IMR-90 (cell line): ENCODE measurements around the gene CLDN9. TPM values are rescaled to one million over a fixed set of nuclear protein-coding genes. Genes with fewer than 3 reads are reported as not detected.

ENCODE experiments used
- ATAC-seq: fragments of 200-7000 bp; cut with Tn5 transposase; 2 replicates; pipeline ENCODE4 v1.9.1; 2020; ENCODE audit warnings: low read depth, mild to moderate bottlenecking, moderate library complexity
- BruUV-seq: library from RNA; stranded (reverse); fragments of 400-500 nt; replicated peaks from 2 replicates; lab custom pipeline; 2021; lab: Mats Ljungman, UMichigan
- CTCF ChIA-PET: fragments of 300-600 bp; formaldehyde crosslinking; extraction: SDS; loops from one replicate; lab custom pipeline; 2021; ENCODE audit warnings: antibody characterized with exemption; lab: Yijun Ruan, JAX
- POLR2A ChIA-PET: fragments of 300-600 bp; sonication (Branson Sonifier 250); formaldehyde crosslinking; loops from one replicate; lab custom pipeline; 2022; ENCODE audit warnings: antibody characterized with exemption; ENCODE audit not compliant: unreplicated experiment; lab: Charles Lee
- DNase-seq: peaks from one replicate; pipeline ENCODE4 v3.0.0; 2013
- H2AFZ ChIP-seq: replicated peaks from 2 replicates; pipeline ENCODE3; 2013; ENCODE audit warnings: low read length, mild to moderate bottlenecking; ENCODE audit not compliant: poor library complexity
- H2AK5ac ChIP-seq: 2 replicates; pipeline ENCODE4 v1.6.1; 2013; ENCODE audit warnings: low read depth, low read length, inconsistent platforms
- H2AK9ac ChIP-seq: replicated peaks from 2 replicates; pipeline ENCODE3; 2013; ENCODE audit warnings: mild to moderate bottlenecking, low read depth, low read length, moderate library complexity; ENCODE audit not compliant: poor library complexity
- H2BK120ac ChIP-seq: 2 replicates; pipeline ENCODE4 v1.6.1; 2013; ENCODE audit warnings: low read depth, low read length, inconsistent platforms
- H2BK15ac ChIP-seq: 3 replicates; pipeline ENCODE4 v1.6.1; 2013; ENCODE audit warnings: low read depth, low read length, inconsistent platforms
- H2BK20ac ChIP-seq: 2 replicates; pipeline ENCODE4 v1.6.1; 2013; ENCODE audit warnings: low read depth, mild to moderate bottlenecking, inconsistent platforms, low read length, moderate library complexity
- H2BK5ac ChIP-seq: 2 replicates; pipeline ENCODE4 v1.6.1; 2013; ENCODE audit warnings: mild to moderate bottlenecking, low read depth, low read length, inconsistent platforms; ENCODE audit not compliant: poor library complexity, severe bottlenecking
- H3K14ac ChIP-seq: replicated peaks from 2 replicates; pipeline ENCODE4 v1.6.1; 2013; ENCODE audit warnings: low read depth, low read length, inconsistent platforms
- H3K18ac ChIP-seq: 2 replicates; pipeline ENCODE4 v1.6.1; 2013; ENCODE audit warnings: low read depth, low read length, control low read depth
- H3K23ac ChIP-seq: 2 replicates; pipeline ENCODE4 v1.6.1; 2013; ENCODE audit warnings: low read depth, low read length, inconsistent platforms
- H3K27ac ChIP-seq: 2 replicates; pipeline ENCODE4 v1.5.1; 2013; ENCODE audit warnings: mild to moderate bottlenecking, control low read depth, low read length; ENCODE audit not compliant: insufficient read depth
- H3K27me3 ChIP-seq: 2 replicates; pipeline ENCODE4 v1.6.1; 2013; ENCODE audit warnings: low read length; ENCODE audit not compliant: control insufficient read depth, insufficient read depth
- H3K36me3 ChIP-seq: 2 replicates; pipeline ENCODE4 v1.6.1; 2013; ENCODE audit warnings: low read length, mixed read lengths; ENCODE audit not compliant: control insufficient read depth, insufficient read depth
- H3K4ac ChIP-seq: 2 replicates; pipeline ENCODE4 v1.6.1; 2013; ENCODE audit warnings: low read depth, low read length, inconsistent platforms
- H3K4me1 ChIP-seq: 2 replicates; pipeline ENCODE4 v1.6.1; 2013; ENCODE audit warnings: low read length, mixed read lengths; ENCODE audit not compliant: control insufficient read depth, insufficient read depth
- H3K4me2 ChIP-seq: 2 replicates; pipeline ENCODE4 v1.6.1; 2013; ENCODE audit warnings: low read depth, mild to moderate bottlenecking, control low read depth, low read length, moderate library complexity
- H3K4me3 ChIP-seq: 2 replicates; pipeline ENCODE4 v1.5.1; 2013; ENCODE audit warnings: low read depth, mild to moderate bottlenecking, control low read depth, low read length, moderate library complexity; ENCODE audit not compliant: insufficient read depth
- H3K56ac ChIP-seq: 2 replicates; pipeline ENCODE4 v1.6.1; 2013; ENCODE audit warnings: low read length, inconsistent platforms; ENCODE audit not compliant: insufficient read depth; ENCODE audit errors: extremely low read depth
- H3K79me1 ChIP-seq, 2 experiments: 2 replicates each; pipeline ENCODE4 v1.6.1; 2013; ENCODE audit warnings: low read length in 2 of 2, inconsistent platforms in 1 of 2, low read depth in 1 of 2
- H3K9ac ChIP-seq: 2 replicates; pipeline ENCODE4 v1.6.1; 2013; ENCODE audit warnings: low read depth, low read length, control low read depth
- H3K9me1 ChIP-seq: 2 replicates; pipeline ENCODE4 v1.6.1; 2013; ENCODE audit warnings: low read length, inconsistent platforms; ENCODE audit not compliant: insufficient read depth
- H3K9me3 ChIP-seq: 2 replicates; pipeline ENCODE4 v1.6.1; 2013; ENCODE audit warnings: low read length; ENCODE audit not compliant: control insufficient read depth, insufficient read depth
- H4K20me1 ChIP-seq: 2 replicates; pipeline ENCODE4 v1.6.1; 2013; ENCODE audit warnings: low read length, inconsistent platforms; ENCODE audit not compliant: insufficient read depth
- H4K5ac ChIP-seq: 2 replicates; pipeline ENCODE4 v1.6.1; 2013; ENCODE audit warnings: mild to moderate bottlenecking, low read depth, low read length, control low read depth
- H4K8ac ChIP-seq, 2 experiments: 2 replicates each; pipeline ENCODE4 v1.6.1; 2013; ENCODE audit warnings: low read depth in 2 of 2, low read length in 2 of 2, control low read depth in 1 of 2, inconsistent platforms in 1 of 2
- H4K91ac ChIP-seq: 2 replicates; pipeline ENCODE4 v1.6.1; 2013; ENCODE audit warnings: low read depth, low read length, inconsistent platforms; ENCODE audit not compliant: insufficient read depth
- CEBPB ChIP-seq: IDR thresholded peaks from 2 replicates; pipeline ENCODE4 v1.6.1; 2012; ENCODE audit warnings: low read depth, low read length, improper control_type of control experiment
- POLR2A ChIP-seq: IDR thresholded peaks from 2 replicates; pipeline ENCODE4 v1.6.1; 2012; ENCODE audit warnings: mild to moderate bottlenecking, low read depth, low read length
- WGBS, 2 experiments: methylation state at CpG; one replicate each; pipeline versions ENCODE4 v1.1.5 to v1.1.7; 2013; ENCODE audit warnings: missing lambda C conversion rate in 2 of 2; ENCODE audit not compliant: insufficient read length in 1 of 2; ENCODE audit errors: extremely low coverage in 2 of 2; 5-methylcytosine and 5-hydroxymethylcytosine counted together
- dilution Hi-C: fragments of 300-500 bp; cut with HindIII; formaldehyde crosslinking; loops from one replicate; pipeline ENCODE4 v1.14.3; 2018; ENCODE audit warnings: low sequenced_read_pairs; ENCODE audit not compliant: unreplicated experiment
- in situ Hi-C: fragments of 300-500 bp; cut with MboI; formaldehyde crosslinking; loops from 3 replicates; pipeline ENCODE4 v1.14.3; 2019; ENCODE audit warnings: low sequenced_read_pairs, inconsistent platforms, mixed read lengths
- intact Hi-C: fragments of 100-400 bp; cut with micrococcal nuclease; formaldehyde crosslinking; loops from 2 replicates; pipeline ENCODE4 v1.10.0; 2022
- polyA plus RNA-seq, 3 experiments: library from polyadenylated mRNA; depleted of rRNA; stranded (reverse); fragments of >200 nt; gene quantifications; 2 replicates each; pipeline ENCODE4 v1.2.3, GENCODE V29; 2012; ENCODE audit warnings: low replicate concordance in 1 of 3
- total RNA-seq: library from RNA; depleted of rRNA; stranded (reverse); fragments of >200 nt; gene quantifications from 2 replicates; pipeline ENCODE4 v1.2.3, GENCODE V29; 2012

The CLDN9 gene
- total and polyA plus RNA-seq, 2 of the 4 experiments (the other 2 are of a cell fraction) = 0.05 TPM; not detected in 1

DNA sequence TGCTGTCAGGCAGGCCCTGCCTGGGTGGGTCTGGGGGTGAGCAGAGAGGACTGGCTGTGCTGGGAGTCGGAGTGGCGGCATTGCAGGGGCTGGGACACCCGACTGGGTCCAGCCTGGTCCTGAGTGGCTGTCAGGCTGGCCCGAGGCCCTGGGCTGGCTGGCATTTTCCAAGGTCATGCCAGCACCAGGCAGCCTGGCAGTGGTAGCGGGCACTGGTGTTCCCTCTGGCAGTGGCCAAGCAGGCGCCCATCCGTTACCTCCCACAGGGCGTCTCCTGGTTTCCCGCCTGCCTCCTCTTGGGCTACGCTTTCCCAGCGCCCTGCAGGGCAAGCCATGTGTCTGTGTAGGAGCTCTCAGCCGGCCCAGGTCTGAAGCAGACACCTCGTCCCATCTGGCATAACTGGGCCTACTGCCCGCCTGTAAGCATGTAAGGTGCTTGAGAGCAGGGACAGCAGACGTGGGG, 26.8 kb upstream of the CLDN9 start:
- dilution Hi-C loops = no loop called here
- no peak overlapping the region for H4K91ac ChIP-seq
- no peaks in the 10 kb centered on the region for H3K36me3 ChIP-seq
- no peaks in the 10 kb centered on the region for H3K9me3 ChIP-seq
- no peak overlapping the region for H2BK15ac ChIP-seq
- H2BK120ac ChIP-seq = no peak overlapping the region
- H3K23ac ChIP-seq = no peak overlapping the region
- WGBS, 2 experiments = 70% methylated on average over 8 of the region's 15 CpGs; no CpG with 5 or more reads in 1 of the 2 experiments
- H2BK20ac ChIP-seq = no peak overlapping the region
- no peak overlapping the region for H3K4me3 ChIP-seq
- in situ Hi-C loops = no loop called here
- H3K4ac ChIP-seq = no peak overlapping the region
- H2AK5ac ChIP-seq = no peak overlapping the region
- no peak overlapping the region for H3K18ac ChIP-seq
- H3K14ac ChIP-seq = no peak overlapping the region
- H3K27me3 ChIP-seq = peaks cover 21% of the 10 kb centered on the region
- no peak overlapping the region for H3K4me2 ChIP-seq
- DNase-seq (no peak), ATAC-seq (no peak)
- peaks cover 3% of the 10 kb centered on the region for H3K4me1 ChIP-seq
- BruUV-seq = no TSS peak
- no peak overlapping the region for H2BK5ac ChIP-seq
- no peak overlapping the region for H2AK9ac ChIP-seq
- H3K79me1 ChIP-seq = peaks cover 0 to 2% of the 10 kb centered on the region in 2 experiments; a peak in 1 of 4 replicates
- H4K20me1 ChIP-seq = no peaks in the 10 kb centered on the region
- intact Hi-C loops = no loop called here
- POLR2A ChIA-PET = no interaction called here
- H3K27ac ChIP-seq = no peak overlapping the region
- TF ChIP-seq CEBPB (no peak), POLR2A (no peak)
- no peak overlapping the region for H4K8ac ChIP-seq
- H2AFZ ChIP-seq = no peak overlapping the region
- 0 out of 2 replicates have a peak, but pooled peaks cover 4% of the 10 kb centered on the region for H3K9me1 ChIP-seq
- no peak overlapping the region for H4K5ac ChIP-seq
- CTCF ChIA-PET = interaction anchor here (0.7 kb wide), 1 partner anchor 1324 kb away, joined by 3 read pairs; no protein-coding TSS in a partner anchor
- H3K9ac ChIP-seq = no peak overlapping the region
- H3K56ac ChIP-seq = no peak overlapping the region
